OCI-LY3 (cell line): ENCODE measurements around the gene CASQ2.

Experiments used
- H2AFZ ChIP-seq: fragments of 200-600, 300-600 bp; shearing (Covaris generic); 2 replicates; pipeline ENCODE4 v1.6.0; 2014; ENCODE audit warnings: antibody characterized with exemption, low read depth, low read length
- H3K27ac ChIP-seq: fragments of 200-600, 300-600 bp; sonication (generic); 2 replicates; pipeline ENCODE4 v1.5.1; 2014; ENCODE audit warnings: mild to moderate bottlenecking, low read length, moderate library complexity, mixed read lengths
- H3K27me3 ChIP-seq: fragments of 200-600, 300-600 bp; sonication (generic); 2 replicates; pipeline ENCODE4 v1.6.1; 2014; ENCODE audit warnings: low read depth, low read length, mixed read lengths
- H3K36me3 ChIP-seq: fragments of 200-600, 300-600 bp; sonication (generic); replicated peaks from 2 replicates; pipeline ENCODE3; 2014; ENCODE audit warnings: low read depth, low read length, mixed read lengths
- H3K4me1 ChIP-seq: fragments of 300-600, 200-600 bp; sonication (generic); 2 replicates; pipeline ENCODE4 v1.6.1; 2014; ENCODE audit warnings: low read length, mixed read lengths
- H3K4me2 ChIP-seq: fragments of 200-600, 300-600 bp; sonication (generic); 2 replicates; pipeline ENCODE4 v1.6.1; 2014; ENCODE audit warnings: low read length, mixed read lengths
- H3K4me3 ChIP-seq: fragments of 300-600, 200-600 bp; sonication (generic); 2 replicates; pipeline ENCODE4 v1.5.1; 2014; ENCODE audit warnings: antibody characterized with exemption, mild to moderate bottlenecking, low read length, moderate library complexity
- H3K79me2 ChIP-seq: fragments of 300-600, 200-600 bp; shearing (Covaris generic); 2 replicates; pipeline ENCODE4 v1.6.1; 2014; ENCODE audit warnings: mild to moderate bottlenecking, low read length, mixed read lengths
- H3K9ac ChIP-seq: fragments of 300-600, 200-600 bp; shearing (Covaris generic); 2 replicates; pipeline ENCODE4 v1.6.0; 2014; ENCODE audit warnings: mild to moderate bottlenecking, low read length, moderate library complexity
- H3K9me3 ChIP-seq: fragments of 200-600, 300-600 bp; shearing (Covaris generic); 2 replicates; pipeline ENCODE4 v1.6.1; 2014; ENCODE audit warnings: low read length, mixed read lengths; ENCODE audit not compliant: insufficient read depth
- H4K20me1 ChIP-seq: fragments of 200-600, 300-600 bp; sonication (generic); 2 replicates; pipeline ENCODE4 v1.6.1; 2016; ENCODE audit warnings: low read length, mixed read lengths; ENCODE audit not compliant: insufficient read depth
- CTCF ChIP-seq: fragments of 200-600, 300-600 bp; sonication (generic); IDR thresholded peaks from 2 replicates; pipeline ENCODE4 v1.5.1; 2014; ENCODE audit warnings: antibody characterized with exemption, low read length, low read depth
- EZH2phosphoT487 ChIP-seq: fragments of 200-600 bp; shearing (Covaris generic); IDR thresholded peaks from 2 replicates; pipeline ENCODE4 v1.6.1; 2018; ENCODE audit warnings: antibody characterized with exemption, mixed run types, low read depth

Gene CASQ2

GRCh38 chr1:115768549-115768948 lies at the start of gene CASQ2:
Gene CASQ2, minus strand, starts transcription at chr1:115768714. Its CDS starts 173 bp downstream, at chr1:115768541.
- H3K36me3 ChIP-seq: no peaks in the 10 kb centered on the region
- no peaks in the 10 kb centered on the region for H3K4me1 ChIP-seq
- no peak within 1 kb of the TSS for H3K27ac ChIP-seq
- H3K9me3 ChIP-seq: no peaks in the 10 kb centered on the region
- H3K27me3 ChIP-seq: no peaks in the 10 kb centered on the region; the same call in 1 of the 2 replicates
- H3K4me3 ChIP-seq: no peak within 1 kb of the TSS
- no peak for TF ChIP-seq CTCF
- TF ChIP-seq EZH2phosphoT487: no peak
- no peak within 1 kb of the TSS for H3K9ac ChIP-seq
- H2AFZ ChIP-seq: no peak within 1 kb of the TSS
- H3K4me2 ChIP-seq: no peak within 1 kb of the TSS
- H3K79me2 ChIP-seq: no peaks in the 10 kb centered on the region
- H4K20me1 ChIP-seq: no peaks in the 10 kb centered on the region

GRCh38 chr1:115815694-115816093 lies 47.2 kb upstream of the CASQ2 start:
- H3K4me2 ChIP-seq: no peak overlapping the region
- H3K4me1 ChIP-seq: no peaks in the 10 kb centered on the region
- H3K9ac ChIP-seq: no peak overlapping the region
- no peaks in the 10 kb centered on the region for H3K36me3 ChIP-seq
- H3K27me3 ChIP-seq: no peaks in the 10 kb centered on the region
- no peak overlapping the region for H3K4me3 ChIP-seq
- no peak overlapping the region for H3K27ac ChIP-seq
- no peaks in the 10 kb centered on the region for H4K20me1 ChIP-seq
- no peaks in the 10 kb centered on the region for H3K9me3 ChIP-seq
- no peak for TF ChIP-seq EZH2phosphoT487
- no peak for TF ChIP-seq CTCF
- H3K79me2 ChIP-seq: no peaks in the 10 kb centered on the region
- H2AFZ ChIP-seq: no peak overlapping the region

- no peak overlapping the region for H3K9ac ChIP-seq
- H3K36me3 ChIP-seq: no peaks in the 10 kb centered on the region
- no peaks in the 10 kb centered on the region for H3K27me3 ChIP-seq
- no peak overlapping the region for H3K4me2 ChIP-seq
- H2AFZ ChIP-seq: no peak overlapping the region
- H3K27ac ChIP-seq: no peak overlapping the region
- no peaks in the 10 kb centered on the region for H3K4me1 ChIP-seq
- no peaks in the 10 kb centered on the region for H3K9me3 ChIP-seq
- TF ChIP-seq EZH2phosphoT487 (no peak), CTCF (no peak)
- H3K79me2 ChIP-seq: no peaks in the 10 kb centered on the region
- H3K4me3 ChIP-seq: no peak overlapping the region
- H4K20me1 ChIP-seq: no peaks in the 10 kb centered on the region
Observed at GRCh38 chr1:115814685-115815398, 46.3 kb upstream of the CASQ2 start.

- Histone ChIP-seq H3K4me1 (no peaks in the 10 kb centered on the region), H3K4me2 (no peak overlapping the region)
- TF ChIP-seq CTCF (no peak), EZH2phosphoT487 (no peak)
Observed at GRCh38 chr1:115813727-115814126, 45.2 kb upstream of the CASQ2 start.

More at GRCh38 chr1:115813727-115814126, 45.2 kb upstream of the CASQ2 start:
- no peaks in the 10 kb centered on the region for H3K36me3 ChIP-seq
- no peaks in the 10 kb centered on the region for H3K27me3 ChIP-seq
- H4K20me1 ChIP-seq: no peaks in the 10 kb centered on the region
- H3K9ac ChIP-seq: no peak overlapping the region
- H3K9me3 ChIP-seq: no peaks in the 10 kb centered on the region
- H3K79me2 ChIP-seq: no peaks in the 10 kb centered on the region
- H2AFZ ChIP-seq: no peak overlapping the region
- no peak overlapping the region for H3K27ac ChIP-seq
- H3K4me3 ChIP-seq: no peak overlapping the region
